CD4-positive, alpha-beta T cell treated with Interleukin-6 at 100 ng/mL for 8 hours (primary cell): ENCODE data around the gene FGF14.
"Not testable (repeated sequence)": the region's sequence is repeated elsewhere in the genome, so short reads cannot be mapped to it uniquely, and the experiment has no call there.

Experiments
- DNase-seq: peaks from one replicate; pipeline ENCODE4 v3.0.0-alpha.2; 2020; ENCODE audit warnings: mixed read lengths, low spot score

The FGF14 gene

DNA sequence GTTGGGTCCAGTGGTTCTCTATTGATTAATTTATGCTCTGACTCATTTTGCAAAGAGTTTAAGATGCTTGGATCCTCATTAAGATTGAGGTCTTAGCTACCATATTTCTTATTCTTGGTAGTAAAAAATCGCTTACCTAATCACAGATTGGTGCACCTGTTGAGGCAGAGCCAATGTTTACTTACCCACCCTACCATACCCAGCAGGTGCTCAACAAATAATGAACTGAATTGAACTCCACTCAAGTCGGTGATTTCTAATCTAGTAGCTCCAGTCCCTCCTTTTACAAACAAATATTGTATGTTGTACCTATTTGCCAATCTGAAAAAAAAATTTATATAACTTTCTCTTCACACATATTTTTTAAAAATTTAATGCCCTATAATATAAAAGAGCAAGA lies 361.0 kb downstream of the FGF14 start:
- DNase-seq: no peak

GRCh38 chr13:102039264-102039663 lies 362.6 kb downstream of the FGF14 start:
- no peak for DNase-seq

DNA sequence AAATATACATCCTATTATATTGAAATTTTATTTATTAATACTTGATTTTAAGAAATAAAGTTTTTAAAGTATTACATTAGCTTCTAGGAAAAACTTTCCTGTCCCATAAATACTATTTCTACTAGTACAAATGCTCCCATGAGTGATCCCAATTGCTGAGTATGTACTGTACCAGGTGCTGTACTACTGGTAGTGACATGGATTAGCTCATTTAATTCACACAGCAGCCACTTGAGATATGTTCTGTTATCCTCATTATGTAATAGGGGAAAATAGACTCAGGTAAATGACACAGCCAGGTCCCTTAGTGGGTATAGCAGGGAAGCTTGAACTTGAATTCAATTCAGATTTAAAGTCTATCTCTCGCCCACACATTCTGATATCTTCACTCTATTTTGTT lies 363.1 kb downstream of the FGF14 start:
- no peak for DNase-seq

DNA sequence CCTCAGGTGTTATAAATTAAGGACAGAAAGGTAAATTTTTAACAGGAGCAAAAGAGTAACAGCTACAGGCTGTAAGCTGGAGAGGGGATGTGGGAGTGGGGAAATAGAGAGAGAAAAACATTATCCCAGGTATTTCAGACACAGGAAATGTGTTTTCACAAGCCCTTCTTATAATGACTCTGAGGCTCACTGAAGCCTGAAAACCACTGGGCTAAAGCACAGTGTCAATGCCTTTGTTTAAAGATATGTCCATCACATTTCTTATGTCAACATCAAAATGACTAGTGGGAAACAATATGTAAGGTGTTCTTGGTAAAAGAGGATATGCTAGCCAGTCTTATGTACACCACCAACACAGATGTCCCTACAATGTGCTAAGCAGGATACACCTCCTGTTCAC lies 365.9 kb downstream of the FGF14 start:
- DNase-seq: no peak

GRCh38 chr13:102033857-102034331 lies 368.0 kb downstream of the FGF14 start:
- DNase-seq: no peak

GRCh38 chr13:102033386-102033785 lies 368.5 kb downstream of the FGF14 start:
- no peak for DNase-seq

GRCh38 chr13:102028868-102029267 lies 373.0 kb downstream of the FGF14 start:
- no peak for DNase-seq

GRCh38 chr13:102028206-102028605 lies 373.6 kb downstream of the FGF14 start:
- DNase-seq: no peak

DNA sequence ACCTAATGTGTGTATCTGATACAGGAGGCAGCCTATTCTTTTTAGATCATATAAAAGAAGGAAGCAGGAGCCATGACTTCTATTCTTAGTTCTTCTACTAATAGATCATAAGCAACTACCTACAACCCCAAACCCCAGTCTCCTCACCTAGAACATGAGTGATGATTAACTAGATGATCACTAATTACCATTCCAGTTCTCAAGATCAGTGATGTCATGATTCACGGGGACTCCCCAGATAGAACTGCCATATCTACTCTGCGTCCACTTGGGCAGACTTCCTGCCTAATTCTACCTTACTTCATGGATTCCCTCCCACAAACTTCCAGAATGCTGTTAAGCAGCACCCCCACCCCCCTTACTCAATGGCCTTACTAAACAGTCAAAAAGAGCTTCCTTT lies 380.1 kb downstream of the FGF14 start:
- DNase-seq: no peak

- DNase-seq: no peak
Measured at GRCh38 chr13:102020611-102021216, 381.1 kb downstream of the FGF14 start.

DNA sequence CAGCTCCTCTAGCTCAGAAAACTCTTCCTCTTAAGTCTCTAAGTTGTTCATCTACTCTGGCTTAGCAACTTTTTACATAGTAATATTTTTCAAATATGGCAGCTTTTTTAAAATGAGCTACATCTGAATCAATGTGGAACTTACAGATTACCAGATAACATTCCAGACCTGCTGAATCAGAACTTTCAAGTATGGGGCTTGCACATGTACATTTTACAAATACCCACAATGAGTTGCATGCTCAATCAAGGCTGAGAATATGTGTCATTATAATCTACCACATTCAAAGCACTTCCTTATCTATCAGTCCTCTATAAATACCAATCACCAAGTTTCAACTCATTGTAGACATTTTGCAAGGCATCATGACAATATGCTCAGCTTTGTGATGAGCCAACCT lies 383.1 kb downstream of the FGF14 start:
- DNase-seq: no peak

GRCh38 chr13:102017248-102017647 lies 384.6 kb downstream of the FGF14 start:
- DNase-seq: no peak

DNA sequence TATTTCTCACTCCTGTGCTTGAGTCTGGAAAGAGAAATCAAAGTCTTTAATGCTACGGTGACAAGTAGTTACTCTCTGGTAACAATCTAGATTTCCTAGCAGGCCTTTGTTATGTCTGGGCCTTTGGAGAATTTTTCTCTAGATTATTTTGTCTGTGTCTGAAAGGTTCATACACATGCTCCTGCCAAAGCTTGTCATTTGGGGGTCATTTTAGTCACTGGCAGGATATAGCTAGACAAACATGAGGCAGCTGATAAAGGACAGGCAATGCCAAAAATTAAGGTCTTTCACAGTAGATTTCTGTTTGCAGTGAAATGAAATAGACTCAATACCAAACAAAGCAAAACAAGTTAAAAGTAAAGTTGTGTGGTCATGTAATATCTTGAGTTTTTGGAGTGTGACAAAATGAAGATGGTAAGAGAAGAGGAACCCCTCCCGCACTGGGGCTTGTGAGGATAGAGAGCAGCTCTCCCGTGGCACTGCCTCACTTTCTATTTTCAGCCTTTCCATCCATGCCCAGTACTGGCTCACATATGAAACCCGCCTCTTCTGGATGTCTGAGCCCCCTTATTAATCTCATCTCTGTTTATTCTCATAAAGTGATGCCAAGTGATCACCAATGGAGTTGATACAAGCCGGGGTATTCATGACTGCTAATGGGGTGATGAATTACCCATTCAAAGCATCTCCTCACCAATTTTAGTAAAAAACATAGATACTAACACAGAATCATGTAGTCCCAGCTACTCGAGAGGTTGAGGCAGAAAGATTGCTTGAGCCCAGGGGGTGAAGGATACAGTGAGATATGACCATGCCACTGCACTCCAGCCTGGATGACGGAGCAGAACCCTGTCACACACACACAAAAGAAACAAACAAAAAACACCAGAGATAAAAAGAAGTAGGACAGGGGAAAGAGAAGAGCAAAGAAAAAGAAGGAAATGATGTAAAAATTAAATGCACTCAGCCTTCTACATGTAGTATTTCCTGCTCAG lies 389.3 kb downstream of the FGF14 start:
- DNase-seq: no peak

DNA sequence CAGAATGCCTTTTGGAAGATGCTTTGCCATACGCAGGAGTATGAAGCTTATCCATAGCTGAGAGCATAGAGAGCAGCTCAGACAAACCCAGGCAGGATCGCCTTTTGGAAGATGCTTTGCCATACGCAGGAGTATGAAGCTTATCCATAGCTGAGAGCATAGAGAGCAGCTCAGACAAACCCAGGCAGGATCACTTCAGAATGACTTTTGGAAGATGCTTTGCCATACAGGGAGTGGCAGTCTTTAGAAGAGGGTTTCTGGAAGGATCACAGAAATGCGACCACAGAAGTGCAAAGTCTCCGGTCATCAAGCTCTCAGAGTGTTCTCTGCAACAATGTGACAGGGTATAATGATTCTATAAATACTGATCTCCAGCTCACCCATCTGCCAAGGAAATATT lies 390.4 kb downstream of the FGF14 start:
- DNase-seq: not testable (repeated sequence)

- no peak for DNase-seq
Measured at GRCh38 chr13:102003848-102004570, 397.8 kb downstream of the FGF14 start.

GRCh38 chr13:102002287-102002686 lies 399.6 kb downstream of the FGF14 start:
- no peak for DNase-seq

GRCh38 chr13:102000764-102001163 lies 401.1 kb downstream of the FGF14 start:
- DNase-seq: no peak

DNA sequence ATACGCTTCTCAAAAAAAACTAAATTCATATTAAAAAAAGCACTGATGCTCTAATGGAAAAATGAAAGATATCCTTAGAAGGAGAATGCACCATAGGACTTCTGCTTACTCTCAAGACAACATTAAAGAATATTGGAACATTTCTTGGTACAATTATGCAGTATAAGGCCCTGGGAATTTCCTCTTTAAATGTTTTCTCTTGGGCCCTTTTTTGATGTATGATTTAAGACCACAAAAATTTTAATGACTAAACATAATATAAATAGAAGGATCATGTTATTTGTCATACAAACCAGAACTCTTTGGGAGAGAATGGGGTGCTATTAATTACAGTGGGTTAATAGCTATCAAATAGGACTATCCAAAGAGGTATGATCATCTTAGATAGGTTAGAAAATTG lies 403.7 kb downstream of the FGF14 start:
- no peak for DNase-seq

DNA sequence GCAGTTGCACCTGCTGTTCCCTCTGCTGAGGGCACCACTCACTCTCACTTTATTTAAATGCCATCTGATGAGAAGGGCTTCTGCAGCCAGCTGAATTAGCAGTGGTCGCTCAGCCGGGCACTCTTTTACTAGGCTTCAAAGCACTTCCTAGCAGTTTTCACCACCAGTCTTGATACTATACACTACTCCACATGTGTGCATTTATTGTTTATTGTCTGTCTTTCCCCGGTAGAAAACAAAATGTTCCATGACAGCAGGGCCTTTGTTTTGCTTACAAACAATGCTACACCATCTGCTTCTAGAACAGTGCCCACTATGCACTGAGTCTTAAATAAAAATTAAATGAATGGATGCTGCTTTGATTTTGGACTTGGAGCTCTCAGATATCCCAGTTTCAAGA lies 404.9 kb downstream of the FGF14 start:
- no peak for DNase-seq

- no peak for DNase-seq
Measured at GRCh38 chr13:101989798-101990350, 412.0 kb downstream of the FGF14 start.

DNA sequence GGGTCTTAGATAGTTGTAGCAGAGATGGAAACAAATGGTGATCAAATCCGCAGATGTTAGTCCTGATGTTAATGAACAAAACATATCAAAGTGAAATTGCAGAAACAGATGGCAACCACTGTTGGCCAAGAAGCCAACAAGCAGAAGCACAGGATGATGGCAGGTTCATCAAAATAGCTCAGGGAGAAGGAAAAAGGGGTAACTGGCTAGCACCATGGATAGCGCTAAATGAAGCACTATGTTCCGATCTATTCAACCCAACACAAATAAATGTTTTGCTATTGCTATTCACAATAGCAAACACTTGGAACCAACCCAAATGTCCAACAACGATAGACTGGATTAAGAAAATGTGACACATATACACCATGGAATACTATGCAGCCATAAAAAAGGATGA lies 413.7 kb downstream of the FGF14 start:
- DNase-seq: no peak

- DNase-seq: no peak
Measured at GRCh38 chr13:101986316-101986715, 415.5 kb downstream of the FGF14 start.
